T47D (cell line): ENCODE results near the gene SH3BP5L.

Experiments
- DNase-seq, 2 experiments: peaks; one replicate each; pipeline versions ENCODE4 v3.0.0 to v3.0.0-alpha.2; 2011 to 2012; ENCODE audit warnings: low read depth in 1 of 2, low spot score in 1 of 2
- JUND ChIP-seq: IDR thresholded peaks from 2 replicates; pipeline ENCODE4 v1.6.1; 2012; ENCODE audit warnings: low read depth
- in situ Hi-C: cut with HindIII; loops from 2 replicates; pipeline ENCODE4 v1.10.0; 2016; ENCODE audit warnings: low sequenced_read_pairs, low pct_unique_long_range_greater_than_20kb

The SH3BP5L gene

DNA sequence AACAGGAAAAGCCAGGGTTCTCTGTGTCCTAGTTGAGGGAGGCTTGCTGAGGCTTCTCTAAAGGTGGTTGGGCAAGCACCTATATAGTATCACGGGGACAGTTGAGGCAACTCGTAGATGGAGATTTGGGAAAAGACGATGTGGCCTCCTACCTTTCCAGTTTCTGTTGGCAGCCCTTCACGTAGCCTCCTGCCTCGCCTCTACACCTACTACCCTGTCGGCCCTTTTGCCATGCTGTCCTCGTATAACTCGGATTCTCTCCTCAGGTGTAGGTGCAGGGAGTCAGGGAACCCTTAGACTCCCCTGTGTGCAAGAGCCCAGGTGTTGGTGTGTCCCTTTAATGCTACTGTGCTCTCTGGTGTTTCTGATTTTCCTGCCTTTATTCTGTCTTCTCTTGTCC is 22.9 kb upstream of the SH3BP5L start:
- TF ChIP-seq JUND = no peak
- in situ Hi-C loops = no loop called here
- no peak for DNase-seq

DNA sequence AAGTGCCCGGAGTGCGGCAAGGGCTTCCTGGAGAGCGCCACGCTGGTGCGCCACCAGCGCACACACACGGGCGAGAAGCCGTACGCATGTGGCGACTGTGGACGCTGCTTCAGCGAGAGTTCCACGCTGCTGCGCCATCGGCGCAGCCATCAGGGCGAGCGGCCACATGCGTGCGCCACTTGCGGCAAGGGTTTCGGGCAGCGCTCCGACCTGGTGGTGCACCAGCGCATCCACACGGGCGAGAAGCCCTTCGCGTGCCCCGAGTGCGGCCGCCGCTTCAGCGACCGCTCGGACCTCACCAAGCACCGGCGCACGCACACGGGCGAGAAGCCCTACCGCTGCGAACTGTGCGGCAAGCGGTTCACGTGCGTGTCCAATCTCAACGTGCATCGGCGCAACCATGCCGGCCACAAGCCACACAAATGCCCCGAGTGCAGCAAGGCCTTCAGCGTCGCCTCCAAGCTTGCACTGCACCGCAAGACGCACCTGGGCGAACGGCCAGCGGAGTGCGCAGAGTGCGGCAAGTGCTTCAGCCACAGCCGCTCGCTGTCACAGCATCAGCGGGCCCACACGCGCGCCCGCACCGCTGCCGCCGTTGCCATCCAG is 22.3 kb upstream of the SH3BP5L start:
- TF ChIP-seq JUND = no peak
- DNase-seq = no peak
- in situ Hi-C loops = no loop called here

DNA sequence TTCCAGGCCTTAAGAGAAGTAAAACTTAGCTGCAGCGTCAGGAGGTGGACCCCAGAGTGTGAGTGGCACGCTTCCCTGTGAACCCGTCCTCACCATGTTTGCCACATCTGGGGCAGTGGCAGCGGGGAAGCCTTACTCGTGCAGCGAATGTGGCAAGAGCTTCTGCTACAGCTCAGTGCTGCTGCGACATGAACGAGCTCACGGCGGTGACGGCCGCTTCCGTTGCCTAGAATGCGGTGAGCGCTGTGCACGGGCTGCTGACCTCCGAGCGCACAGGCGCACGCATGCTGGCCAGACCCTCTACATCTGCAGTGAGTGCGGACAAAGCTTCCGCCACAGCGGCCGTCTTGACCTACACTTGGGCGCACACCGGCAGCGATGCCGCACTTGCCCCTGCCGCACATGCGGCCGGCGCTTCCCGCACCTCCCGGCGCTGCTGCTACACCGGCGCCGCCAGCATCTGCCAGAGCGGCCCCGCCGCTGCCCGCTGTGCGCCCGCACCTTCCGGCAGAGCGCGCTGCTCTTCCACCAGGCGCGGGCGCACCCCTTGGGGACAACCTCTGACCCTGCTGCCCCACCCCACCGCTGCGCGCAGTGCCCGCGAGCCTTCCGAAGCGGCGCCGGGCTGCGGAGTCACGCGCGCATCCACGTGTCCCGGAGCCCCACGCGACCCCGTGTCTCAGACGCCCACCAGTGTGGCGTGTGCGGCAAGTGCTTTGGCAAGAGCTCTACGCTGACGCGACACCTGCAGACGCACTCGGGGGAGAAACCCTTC is 21.7 kb upstream of the SH3BP5L start:
- no peak for DNase-seq
- in situ Hi-C loops = no loop called here
- TF ChIP-seq JUND = no peak

DNA sequence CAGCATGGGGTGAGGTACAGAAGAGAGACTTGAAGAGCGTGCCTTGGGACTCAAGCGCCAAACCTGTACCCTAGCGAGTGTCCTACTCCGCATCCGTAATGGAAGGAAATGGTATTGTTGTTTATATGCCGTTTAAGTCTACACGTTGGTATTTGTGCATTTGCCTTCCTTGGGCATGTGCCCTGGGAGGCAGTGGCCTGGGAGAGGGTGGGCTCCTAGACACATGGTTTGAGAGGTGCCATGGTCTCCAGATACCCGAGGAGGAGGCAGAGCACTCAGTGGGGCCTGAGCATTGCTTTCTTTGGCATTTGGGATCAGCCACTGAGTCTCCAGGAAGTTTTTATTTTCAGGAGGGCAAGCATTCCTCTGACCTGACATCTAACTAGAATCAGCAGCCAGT is 18.8 kb upstream of the SH3BP5L start:
- TF ChIP-seq JUND = no peak
- DNase-seq = no peak
- in situ Hi-C loops = no loop called here

DNA sequence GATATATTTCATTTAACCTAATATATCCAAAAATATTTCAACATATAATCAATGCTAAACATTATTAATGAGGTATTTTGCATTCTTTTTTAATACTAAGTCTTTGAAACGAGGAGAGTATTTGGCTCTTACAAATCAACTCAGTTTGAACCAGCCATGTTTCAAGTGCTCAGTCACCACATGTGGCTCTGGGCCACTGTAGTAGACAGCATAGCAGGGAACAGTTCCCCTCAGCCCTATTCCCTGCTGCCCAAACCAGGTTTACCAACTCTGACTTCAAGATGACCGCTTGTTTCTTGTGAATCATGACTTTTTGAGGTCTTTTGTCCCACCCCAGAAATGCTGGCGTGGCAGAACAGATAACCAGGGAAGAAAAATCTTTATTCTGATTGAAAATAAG is 18.0 kb upstream of the SH3BP5L start:
- no peak for DNase-seq
- no peak for TF ChIP-seq JUND
- in situ Hi-C loops = no loop called here

DNA sequence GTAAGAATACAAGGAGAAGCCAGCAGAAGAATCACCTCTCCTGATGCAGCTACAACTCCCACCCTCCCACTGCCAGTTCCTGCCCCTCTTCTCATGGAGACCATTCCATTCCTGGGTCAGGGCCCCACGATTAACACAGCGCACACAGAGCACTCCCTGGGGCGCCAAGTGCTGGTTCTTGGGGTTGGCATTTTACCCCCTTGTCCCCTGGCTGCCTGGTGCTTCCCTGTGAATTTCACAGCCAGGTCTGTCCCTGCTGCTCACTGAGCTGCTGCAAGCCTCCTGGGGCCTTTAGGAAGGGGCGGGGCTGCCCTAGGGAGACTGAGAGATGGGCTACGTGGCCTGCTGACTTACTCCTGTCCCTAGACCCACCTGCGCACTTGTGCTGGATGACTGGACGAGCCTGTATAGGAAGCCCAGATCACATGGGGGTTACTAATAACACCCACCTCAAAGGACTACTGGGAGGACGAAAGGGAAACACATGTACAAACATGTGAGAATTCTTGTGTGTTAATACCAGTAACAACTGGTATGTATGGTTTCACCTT is 17.1 kb upstream of the SH3BP5L start:
- no peak for TF ChIP-seq JUND
- in situ Hi-C loops = no loop called here
- DNase-seq = no peak

DNA sequence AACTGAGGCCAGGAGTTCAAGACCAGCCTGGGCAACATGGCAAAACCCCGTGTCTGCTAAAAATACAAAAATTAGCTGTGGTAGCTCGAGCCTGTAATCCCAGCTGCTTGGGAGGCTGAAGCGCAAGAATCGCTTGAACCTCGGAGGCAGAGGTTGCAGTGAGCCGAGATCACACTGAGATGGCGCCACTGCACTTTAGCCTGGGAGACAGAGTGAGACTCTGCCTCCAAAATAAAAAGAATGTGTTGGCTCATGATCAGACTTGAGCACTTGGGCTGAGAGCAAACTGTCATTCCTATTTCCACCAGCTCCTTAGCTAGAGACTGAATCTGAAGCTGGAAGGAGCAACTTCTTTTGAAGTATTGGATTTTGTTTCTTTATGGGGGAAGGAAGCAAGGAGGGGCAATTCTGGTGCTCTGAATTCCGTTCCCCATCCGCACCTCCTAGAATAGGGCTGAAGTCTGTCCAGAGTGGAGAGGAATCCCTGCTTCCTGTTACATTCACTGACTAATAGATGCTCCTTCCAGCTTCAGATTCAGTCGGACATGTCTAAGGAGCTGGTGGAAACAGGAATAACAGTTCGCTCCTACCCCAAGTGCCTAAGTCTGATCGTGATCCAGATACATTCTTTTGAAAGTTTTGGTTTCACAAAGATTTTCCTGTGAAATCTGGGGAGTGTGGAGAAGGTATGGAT is 16.1 kb upstream of the SH3BP5L start:
- in situ Hi-C loops = no loop called here
- peak in 1 of 2 experiments; percentile 83 for DNase-seq
- no peak for TF ChIP-seq JUND

DNA sequence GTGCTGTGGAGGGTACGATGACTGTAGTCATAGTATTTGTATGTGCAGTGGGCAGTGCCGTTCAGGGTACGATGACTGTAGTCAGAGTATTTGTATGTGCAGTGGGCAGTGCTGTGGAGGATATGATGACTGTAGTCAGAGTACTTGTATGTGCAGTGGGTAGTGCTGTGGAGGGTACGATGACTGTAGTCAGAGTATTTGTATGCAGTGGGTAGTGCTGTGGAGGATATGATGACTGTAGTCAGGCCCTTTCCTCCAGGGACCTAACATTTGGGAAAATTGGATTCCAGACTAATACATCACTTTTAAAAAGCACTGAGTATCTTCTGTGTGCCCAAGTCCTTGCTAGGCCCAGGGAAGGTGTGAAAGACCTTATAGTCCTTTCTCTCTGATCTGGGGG is 15.2 kb upstream of the SH3BP5L start:
- in situ Hi-C loops = no loop called here

DNA sequence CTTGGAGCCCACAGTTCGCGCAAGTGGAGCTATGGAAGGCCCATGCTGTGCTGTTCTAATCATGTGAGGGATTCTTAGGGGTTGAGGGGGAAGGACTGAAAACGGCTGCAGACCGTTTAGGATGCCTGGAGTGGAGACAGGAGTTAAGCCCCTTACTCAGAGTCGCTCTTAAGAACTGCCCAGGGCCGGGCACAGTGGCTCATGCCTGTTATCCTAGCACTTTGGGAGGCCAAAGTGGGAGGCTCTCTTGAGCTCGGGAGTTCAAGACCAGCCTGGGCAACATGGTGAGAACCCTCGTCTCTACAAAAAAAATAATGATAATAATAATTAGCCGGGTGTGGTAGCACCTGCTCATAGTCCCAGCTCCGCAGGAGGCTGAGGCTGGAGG is 13.4 kb upstream of the SH3BP5L start:
- TF ChIP-seq JUND = no peak
- no peak for DNase-seq
- in situ Hi-C loops = no loop called here

More for the DNA sequence above, 15.2 kb upstream of the SH3BP5L start:
- DNase-seq = no peak
- no peak for TF ChIP-seq JUND

DNA sequence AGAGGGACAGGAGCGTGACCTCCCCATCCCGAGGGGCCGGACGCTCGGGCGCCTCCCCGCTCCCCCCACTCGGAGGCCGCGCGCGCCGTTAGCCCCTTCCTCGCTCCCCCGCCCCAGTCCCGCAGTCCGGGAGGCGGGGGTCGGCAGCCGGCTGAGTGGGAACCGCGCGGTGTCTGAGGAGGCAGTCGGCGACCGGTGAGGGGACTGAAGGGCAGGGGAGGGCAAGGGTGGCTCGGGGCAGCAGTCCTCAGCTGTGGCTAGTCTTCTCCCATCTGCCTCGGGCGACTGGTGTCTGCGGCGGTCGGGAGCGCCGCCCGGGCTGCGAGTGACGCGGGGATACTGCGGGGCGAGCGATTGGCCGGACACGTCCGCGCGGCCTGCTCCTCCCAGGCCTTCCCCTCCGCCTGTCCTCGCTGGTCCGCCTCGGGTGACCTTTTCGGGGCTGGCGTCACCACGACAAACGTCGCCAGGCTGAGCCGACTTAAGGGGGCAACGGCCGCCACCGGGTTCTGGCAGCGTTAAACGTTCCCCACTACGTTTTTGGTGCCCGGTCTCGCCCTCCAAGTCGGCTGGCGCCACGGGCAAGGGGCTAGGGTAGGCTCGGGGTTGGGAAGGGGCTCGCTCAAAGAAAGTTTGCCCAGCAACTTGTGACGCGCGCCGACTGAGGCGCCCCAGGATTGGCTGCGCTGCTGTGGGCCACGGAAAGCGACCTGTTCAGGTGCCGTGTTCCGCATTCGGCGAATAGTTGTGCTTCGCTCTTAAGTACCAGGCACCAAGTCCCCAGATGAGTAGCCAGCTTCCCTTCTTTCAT is 12.8 kb upstream of the SH3BP5L start:
- DNase-seq = peak; percentile 61 to 96
- no peak for TF ChIP-seq JUND
- in situ Hi-C loops = no loop called here

DNA sequence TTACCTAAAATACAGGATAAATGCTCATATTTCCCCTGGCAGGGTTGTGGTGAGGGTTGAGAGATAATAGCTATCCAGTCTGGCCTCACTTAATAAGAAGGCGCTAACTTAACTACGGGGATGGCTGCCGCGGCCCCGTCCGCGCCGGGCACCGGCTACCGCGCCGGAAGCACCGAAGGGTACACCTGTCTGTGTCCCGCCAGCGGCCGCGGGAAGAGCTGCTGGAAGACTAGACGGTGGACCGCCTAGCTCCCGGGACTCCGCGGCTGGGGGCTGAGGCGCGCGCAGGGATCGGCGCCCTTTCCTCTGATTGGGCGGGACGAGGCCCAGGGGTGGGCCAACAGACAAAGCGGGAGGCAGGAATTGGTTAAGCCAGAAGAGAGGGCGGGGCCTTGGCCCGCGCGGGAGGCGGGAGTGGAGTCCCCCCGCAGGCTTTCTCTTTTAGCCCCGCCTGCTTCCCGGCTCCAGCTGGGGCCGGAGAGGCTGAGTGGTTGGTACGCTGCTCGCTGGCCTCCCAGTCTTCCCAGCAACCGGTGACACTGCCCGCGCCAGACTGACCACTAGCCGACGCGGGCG is 12.2 kb upstream of the SH3BP5L start, which contains the start of gene ZNF672:
TSS of gene ZNF672 (plus strand) at position 444 of the 576 bp plus-strand sequence. CDS start 9,051 bp downstream, outside the sequence.
- in situ Hi-C loops = no loop called here
- peak; percentile 87 to 99 for DNase-seq
- no peak for TF ChIP-seq JUND
